Measurements from ENCODE around the gene RABL3.
"Not testable (repeated sequence)": the region's sequence is repeated elsewhere in the genome, so short reads cannot be mapped to it uniquely, and the experiment has no call there.

RABL3 gene

DNA sequence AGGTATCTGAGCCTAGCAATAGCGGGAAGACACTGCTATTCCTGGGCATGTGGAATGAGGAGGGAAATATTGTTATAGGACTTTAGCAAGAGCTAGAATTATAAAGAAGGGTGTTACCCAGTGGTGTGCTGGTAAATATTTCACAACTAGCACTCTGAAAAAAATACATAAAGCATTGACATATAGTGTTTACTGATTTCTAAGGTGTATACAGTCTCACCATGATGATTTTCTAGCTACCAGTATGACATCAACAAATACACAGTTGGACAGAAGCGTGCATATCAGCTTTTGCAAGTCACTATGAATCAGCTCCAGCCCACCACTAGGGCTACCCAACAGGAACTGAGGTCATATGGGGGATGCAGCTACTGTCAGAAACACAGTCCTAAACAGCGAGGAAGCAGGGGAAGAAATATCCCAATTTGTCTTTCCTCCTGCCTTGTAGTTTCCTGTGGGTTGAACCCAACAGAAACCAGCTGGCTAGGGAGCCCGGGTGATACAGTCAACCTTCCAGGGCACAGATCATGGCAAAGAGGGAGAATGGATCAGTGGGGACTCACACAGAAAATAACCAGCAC, 99.9 kb downstream of the RABL3 start:
- no peak for DNase-seq

GRCh38 chr3:120641696-120642246, 100.5 kb downstream of the RABL3 start:
- no peak for DNase-seq

GRCh38 chr3:120640231-120640630, 102.1 kb downstream of the RABL3 start:
- DNase-seq, result no peak

DNA sequence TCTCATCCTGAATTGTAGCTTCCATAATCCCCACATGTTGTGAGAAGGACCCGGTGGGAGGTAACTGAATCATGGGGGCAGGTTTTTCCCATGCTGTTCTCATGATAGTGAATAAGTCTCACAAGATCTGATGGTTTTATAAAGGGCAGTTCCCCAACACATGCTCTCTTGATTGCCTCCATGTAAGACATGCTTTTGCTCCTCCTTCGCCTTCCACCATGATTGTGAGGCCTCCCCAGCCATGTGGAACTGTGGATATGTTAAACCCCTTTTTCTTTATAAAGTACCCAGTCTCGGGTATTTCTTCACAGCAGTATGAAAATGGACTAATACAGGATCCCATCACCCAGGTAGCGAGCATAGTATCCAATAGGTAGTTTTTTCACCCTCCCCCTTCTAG, 103.5 kb downstream of the RABL3 start:
- not testable (repeated sequence) for DNase-seq

DNA sequence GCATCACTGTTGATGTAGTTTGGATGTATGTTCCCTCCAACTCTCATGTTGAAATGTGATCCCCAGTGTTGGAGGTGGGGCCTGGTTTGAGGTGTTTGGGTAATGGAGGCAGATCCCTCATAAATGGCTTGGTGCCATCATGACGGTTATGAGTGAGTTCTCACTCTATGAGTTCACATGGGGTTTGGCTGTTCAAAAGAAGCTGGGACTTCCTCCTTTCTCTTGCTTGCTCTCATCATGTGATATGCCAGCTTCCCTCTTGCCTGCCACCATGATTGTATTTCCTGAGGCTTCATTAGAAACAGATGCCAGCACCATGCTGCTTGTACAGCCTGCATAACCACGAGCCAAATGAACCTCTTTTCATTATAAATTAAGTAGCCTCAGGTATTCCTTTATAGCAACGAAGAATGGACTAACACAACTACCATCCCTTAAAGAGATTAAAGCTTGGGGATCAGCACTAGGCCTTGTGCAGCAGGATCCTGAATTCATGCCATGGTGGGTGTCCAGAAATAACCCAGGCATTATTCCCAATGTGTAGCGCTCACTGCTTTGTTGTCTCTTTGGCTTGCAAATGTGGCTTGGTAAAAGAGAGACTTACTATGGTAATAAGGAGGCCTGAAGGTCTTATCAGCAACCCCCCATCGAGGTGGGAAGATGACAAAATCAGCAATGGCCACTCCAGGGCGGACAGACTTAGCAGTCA, 104.3 kb downstream of the RABL3 start:
- no peak for DNase-seq

- DNase-seq, result no peak
These were observed 105.4 kb downstream of the RABL3 start for GRCh38 chr3:120636795-120637401.
